Measurements from ENCODE around the gene SART1.
"Not testable (repeated sequence)": the region's sequence is repeated elsewhere in the genome, so short reads cannot be mapped to it uniquely, and the experiment has no call there.

DNA sequence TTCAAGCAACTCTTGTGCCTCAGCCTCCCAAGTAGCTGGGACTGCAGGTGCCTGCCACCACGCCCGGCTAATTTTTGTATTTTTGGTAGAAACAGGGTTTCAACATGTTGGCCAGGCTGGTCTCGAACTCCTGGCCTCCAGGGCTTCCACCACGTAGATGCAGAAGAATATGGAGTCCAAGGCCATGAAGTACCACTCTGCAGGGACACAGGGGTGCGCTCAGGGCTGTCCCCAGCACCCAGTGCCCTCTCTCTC lies 61.6 kb downstream of the SART1 start:
- TF ChIP-seq, protein P1, sequence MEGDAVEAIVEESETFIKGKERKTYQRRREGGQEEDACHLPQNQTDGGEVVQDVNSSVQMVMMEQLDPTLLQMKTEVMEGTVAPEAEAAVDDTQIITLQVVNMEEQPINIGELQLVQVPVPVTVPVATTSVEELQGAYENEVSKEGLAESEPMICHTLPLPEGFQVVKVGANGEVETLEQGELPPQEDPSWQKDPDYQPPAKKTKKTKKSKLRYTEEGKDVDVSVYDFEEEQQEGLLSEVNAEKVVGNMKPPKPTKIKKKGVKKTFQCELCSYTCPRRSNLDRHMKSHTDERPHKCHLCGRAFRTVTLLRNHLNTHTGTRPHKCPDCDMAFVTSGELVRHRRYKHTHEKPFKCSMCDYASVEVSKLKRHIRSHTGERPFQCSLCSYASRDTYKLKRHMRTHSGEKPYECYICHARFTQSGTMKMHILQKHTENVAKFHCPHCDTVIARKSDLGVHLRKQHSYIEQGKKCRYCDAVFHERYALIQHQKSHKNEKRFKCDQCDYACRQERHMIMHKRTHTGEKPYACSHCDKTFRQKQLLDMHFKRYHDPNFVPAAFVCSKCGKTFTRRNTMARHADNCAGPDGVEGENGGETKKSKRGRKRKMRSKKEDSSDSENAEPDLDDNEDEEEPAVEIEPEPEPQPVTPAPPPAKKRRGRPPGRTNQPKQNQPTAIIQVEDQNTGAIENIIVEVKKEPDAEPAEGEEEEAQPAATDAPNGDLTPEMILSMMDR (conservative IDR thresholded peaks at IDR 0.05 in 1 of 2, IDR thresholded peaks at IDR 0.05 in 1 of 2; ENCODE audit: low read depth in 1 of 2, low read length in 2 of 2) = not testable (repeated sequence)
- not testable (repeated sequence) for TF ChIP-seq EZH2 (IDR thresholded peaks at IDR 0.05; ENCODE audit: low read length, missing control alignments)
